NCI-H2196 treated with DMSO at 0.1 percent for 48 hours (cell line): Measurements from ENCODE around the gene DDR2.
"Not testable (repeated sequence)": the region's sequence is repeated elsewhere in the genome, so short reads cannot be mapped to it uniquely, and the experiment has no call there.

ENCODE experiments used
- DNase-seq: peaks from one replicate; lab custom pipeline; 2025; ENCODE audit not compliant: unreplicated experiment; lab: John Stamatoyannopoulos, UW

The DDR2 gene

DNA sequence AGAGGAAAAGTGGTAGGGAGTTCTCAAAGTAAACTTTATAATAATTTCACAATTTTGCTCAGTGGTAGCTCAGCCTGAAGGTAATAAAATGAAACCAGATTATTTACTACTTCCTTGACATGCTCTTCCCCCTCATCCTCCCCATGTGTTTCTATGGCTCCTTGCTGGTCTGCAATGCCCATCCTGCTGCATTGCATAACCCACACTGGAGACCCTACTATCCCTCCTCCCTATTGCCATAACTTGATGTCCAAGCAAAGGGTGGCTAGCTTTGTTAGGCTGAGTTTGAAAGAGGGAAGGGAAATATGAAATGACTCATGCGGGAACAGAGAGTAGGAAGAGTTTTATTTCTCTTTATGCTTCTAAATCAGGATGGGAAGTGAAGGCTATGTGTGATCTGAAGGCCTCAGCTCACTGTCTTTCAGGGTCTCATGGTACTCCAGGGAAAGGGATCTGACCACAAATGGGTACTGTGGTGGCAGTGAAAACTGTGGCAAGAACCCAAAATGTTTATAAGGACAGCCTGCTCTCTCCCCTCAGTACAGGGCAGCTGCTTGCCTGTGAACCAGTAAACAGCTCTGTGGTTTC, 121.8 kb downstream of the DDR2 start:
- no peak for DNase-seq

DNA sequence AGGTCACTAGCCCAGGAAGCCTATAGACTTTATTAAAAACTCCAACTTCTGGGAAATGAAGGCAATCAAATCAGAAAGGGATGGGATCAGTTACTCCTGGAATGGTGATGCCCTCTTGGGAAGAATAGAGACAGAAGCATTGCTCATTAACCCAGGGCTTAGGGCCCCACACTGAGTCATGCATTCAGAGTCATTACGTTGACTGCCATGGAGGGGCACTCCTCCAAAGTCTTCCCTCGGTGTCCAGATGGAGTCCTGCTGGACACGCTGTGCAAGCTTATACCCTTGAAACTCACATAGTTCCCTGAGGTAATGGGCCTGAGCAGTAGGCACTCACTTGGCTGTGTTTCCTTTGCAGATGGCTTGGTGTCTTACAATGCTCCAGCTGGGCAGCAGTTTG, 123.0 kb downstream of the DDR2 start:
- DNase-seq = no peak

DNA sequence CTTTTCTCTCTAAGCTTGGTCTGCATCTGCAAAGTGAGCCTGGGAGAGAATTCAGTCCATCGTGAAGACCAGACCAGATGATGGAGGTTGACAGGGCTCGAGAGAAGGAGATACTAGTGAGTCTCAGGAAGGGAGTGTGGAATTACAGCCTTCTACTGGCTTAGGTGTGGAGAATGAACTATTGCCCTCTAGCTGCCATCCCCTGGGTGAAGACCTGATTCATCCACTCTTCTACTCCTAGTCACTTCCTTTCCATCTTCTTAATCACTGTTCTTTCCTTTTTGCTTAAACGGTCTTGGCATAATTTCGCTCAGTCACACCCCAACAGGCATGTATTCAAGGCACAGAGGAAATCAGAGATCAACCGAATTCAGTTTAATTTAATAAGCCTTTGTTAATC, 124.3 kb downstream of the DDR2 start:
- DNase-seq = no peak

DNA sequence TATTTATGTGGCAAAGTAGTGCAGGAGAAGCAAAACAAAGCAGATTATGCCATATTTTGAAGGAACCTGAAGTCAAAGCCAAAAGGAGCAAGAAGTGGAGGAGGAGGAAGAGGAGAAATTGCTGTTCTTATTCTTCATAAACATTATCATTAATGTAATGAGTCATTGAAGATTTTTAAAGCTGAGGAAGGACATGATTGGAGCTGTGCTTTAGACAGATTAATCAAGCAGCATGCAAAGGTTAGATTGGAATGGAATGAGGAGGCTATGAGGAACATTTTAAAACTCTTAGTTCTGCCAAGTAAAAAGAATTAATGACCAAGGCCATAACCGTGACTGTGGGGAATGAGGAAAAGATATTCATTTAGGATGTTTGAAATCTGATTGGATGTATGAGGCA, 125.2 kb downstream of the DDR2 start:
- no peak for DNase-seq

DNA sequence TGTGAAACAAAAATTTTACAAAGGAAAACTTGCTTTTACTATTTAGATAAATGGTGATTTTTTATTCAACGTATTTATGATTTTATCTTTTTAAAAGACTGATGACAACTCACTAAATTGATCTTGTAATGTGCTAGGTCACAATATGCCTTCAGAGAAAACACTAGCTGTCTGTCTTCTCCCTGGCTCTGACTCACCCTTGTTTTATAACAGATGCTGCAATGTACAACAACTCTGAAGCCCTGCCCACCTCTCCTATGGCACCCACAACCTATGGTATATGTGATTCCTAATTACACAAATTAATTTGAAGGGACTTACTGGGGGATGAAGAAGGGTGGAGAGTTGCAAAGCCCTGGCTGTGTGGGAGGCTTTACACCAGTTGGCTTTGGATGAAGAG, 133.5 kb downstream of the DDR2 start:
- no peak for DNase-seq

DNA sequence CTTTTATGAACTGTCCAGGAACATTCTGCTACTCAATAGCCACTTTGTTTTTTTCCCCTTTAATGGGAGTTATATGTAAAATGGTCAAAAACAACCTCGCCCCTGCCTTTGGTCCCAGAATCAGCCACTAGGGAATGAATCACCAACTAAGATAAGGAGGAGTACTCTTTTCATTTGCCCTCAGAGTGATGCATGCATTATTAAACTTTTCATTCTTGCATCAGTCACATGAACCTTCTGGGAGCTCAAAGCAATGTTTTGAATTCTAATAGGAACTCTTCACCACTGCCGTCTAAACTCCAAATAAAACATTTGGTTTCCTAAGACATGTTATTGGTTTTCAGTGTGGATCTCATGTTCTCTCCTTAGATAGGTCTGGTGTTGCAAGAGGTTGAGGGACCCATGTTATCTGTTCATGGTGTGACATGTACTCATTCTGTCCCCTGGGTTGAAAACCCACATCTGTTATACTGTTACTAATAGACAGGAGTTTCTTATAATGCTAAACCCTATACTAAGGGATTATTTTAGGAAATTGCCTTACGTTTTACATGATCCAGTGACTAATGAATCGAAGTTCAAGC, 140.4 kb downstream of the DDR2 start:
- no peak for DNase-seq

DNA sequence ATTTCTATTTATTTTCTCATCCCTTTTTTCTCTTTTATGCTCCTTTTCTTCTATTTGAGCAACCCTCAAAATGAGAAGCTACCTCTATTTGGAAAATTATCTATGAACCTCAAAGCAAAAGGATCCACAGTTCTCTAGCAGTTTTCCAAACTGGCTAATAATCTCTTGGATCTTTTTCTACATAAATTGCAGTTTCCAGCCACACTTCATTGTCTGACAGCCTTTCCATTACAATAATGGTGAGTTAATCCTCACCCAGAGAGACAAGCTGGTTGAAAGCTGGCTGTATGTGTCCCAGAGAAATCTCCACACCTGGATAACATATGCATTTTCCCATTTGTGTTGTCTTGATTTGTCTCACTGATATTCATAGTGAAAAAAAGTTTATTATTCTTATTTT, 141.7 kb downstream of the DDR2 start:
- DNase-seq = no peak

DNA sequence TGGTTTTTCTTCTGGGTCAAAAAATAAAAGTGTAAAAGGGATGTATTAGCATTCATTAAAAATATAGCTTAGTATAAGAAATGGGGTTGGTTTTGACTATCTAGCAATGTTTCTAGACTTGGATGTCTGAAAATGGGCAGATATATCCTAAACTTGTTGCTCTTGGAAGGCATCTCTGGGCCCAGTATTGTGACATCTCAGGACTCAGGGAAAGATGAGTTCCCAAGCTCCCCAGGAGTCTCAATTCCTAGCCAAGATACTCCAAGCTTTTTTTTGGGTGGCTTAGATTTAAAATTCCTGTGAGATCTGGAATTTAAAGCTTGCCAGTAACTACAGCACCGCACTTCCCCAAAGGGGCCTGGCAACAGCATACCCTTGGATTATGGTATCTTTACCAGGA, 146.8 kb downstream of the DDR2 start:
- DNase-seq = no peak

DNA sequence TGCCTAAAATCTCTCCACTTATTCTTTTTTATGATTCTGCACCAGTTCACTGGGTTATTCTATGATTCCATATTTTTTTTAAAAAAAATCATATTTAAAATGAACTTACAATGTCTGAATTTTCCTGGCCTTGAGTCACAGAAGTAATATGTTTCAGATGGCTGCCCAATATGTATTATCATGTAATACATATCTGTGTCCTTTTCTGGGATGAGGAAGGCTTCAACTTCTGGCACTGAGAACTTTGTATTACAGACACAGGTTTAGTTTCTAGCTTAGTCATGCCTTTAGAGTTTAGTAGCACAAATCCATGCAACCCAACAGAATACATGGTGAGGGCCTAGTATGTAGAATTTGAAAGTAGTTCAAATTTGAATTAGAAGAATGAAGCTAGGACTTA, 150.4 kb downstream of the DDR2 start:
- DNase-seq = no peak

DNA sequence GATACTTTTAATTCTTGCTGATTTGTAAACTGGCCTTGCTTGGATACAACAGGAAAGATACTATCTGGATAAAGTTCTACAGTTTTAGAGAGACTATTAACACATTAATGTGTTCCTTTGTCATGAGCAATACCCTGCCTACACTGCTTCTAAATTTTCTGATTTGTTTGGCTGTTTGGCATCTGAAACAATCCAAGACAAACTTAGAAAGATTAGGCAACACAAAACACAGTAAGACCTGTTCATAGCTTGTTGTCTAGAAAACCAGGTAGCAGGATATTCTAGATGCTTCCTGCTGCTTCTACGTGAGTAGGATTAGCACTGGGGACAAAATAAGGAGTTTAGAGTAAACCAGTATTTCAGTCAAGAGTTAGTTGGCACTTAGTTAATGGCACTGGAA, 152.7 kb downstream of the DDR2 start:
- not testable (repeated sequence) for DNase-seq

DNA sequence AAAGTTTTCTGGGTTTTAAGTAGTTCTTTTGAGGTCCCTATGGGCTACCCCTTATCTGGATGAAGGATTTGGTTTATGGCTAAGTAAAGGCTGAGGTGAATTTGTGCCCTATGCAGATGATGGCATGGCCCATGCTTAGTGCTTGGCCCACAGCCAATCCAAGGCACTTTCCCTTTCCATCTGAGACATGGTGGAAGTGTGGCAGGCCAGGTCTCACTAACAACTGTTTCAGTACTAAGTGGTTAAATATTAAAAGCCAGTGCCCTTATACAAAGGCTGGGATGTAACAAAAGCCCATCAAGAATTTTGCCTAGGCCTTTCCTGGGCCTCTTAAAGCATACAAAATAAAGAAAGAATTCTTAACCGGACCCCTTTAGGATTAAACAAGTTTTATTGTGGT, 156.5 kb downstream of the DDR2 start:
- DNase-seq = not testable (repeated sequence)

DNA sequence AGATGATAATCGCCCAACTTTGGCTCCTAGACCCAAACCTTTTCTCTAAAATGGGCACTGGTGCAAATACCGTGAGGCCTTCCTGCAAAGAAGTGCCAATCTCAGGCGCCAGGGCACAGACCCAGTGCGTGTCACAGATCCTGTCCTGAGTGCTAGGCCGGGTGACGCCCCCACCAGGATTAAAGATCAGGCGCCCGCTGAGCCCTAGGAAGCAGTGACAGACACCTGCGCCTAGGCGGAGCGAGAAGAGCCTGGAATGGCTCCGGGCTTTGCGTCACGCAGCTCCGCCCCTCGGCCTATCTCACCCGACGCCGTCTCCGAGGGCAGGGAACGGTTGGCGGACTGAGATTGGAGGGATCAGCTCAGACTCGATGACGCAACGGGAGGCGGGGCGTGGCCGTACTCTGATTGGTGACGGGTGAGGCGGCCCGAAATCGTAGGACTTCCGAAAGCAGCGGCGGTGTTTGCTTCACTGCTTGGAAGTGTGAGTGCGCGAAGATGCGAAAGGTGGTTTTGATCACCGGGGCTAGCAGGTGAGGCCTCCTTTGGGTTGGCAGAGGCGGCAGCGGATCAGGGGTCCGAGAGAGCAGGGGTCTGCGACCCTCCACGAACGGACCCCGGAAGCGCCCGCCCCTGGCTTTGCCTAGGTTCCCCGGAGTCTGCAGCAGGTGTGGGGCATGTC, 158.2 kb downstream of the DDR2 start, which contains the start of gene HSD17B7:
TSS of gene HSD17B7 (plus strand) at position 400 of the 682 bp plus-strand sequence. CDS start at position 499, 99 bp downstream.
- peak; percentile 45 for DNase-seq

DNA sequence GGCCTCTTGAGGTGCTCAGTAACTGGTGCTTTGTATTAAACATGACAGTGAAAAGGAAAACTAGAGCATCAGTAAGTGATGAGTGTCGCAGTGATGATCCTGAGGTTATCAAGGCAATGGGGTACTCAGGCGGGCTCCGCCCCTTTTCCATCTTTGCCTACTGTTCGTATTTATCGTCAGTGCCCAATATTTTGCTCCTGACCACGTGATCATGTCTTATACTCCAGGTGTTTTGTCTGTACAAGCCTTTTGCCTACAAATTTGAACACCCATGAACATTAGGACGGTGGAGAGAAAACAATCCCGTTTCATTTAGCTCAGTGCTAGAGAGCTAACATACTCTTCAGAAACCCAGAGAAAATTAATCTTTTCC, 158.7 kb downstream of the DDR2 start:
- DNase-seq = not testable (repeated sequence)

DNA sequence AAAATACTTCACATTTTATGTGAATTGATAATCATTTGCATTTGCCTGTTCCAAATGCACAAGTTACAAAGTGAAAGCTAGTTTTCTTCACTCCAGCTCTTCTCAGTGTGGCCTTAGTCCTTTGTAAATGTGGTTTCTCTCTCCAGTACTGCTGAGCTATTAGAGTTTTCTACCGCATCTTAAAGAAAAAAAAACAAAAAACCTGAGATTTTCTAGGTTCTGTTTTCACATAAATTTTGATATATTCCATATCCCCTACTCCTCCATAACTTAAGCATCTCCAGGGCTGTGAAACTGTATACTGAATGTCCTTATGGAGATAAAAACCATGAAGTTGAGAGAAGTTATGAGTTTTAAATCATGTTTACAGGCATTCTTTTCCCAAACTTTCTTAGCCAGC, 162.0 kb downstream of the DDR2 start:
- not testable (repeated sequence) for DNase-seq

DNA sequence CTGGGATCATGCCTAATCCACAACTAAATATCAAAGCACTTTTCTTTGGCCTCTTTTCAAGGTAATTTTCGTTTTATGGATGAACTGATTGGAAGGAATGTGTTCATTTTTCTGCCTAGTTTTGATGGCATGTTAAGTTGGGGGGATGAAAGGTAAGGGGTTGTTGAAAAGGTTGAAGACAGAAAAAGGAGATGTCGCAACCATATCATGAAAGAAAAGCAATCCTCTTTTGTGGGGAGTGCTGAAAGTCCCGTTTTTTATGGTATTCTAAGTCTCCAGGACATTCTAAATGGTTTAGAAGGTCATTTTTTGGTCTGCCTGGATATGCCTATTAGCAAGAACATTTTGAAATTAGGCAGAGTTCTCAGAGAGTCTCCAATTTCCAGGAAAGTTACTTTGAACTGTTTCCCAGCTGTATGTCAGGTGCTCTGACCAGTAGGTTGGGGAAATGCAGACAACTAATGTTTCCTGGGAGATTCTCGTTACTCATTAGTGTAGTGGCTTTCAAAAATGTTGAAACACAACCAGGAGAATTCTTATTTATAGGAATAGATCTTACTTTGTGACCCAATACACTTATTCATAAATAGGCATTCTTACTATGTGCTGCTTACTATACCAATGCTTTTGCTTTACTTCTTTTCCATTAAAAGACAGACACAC, 164.5 kb downstream of the DDR2 start:
- not testable (repeated sequence) for DNase-seq

DNA sequence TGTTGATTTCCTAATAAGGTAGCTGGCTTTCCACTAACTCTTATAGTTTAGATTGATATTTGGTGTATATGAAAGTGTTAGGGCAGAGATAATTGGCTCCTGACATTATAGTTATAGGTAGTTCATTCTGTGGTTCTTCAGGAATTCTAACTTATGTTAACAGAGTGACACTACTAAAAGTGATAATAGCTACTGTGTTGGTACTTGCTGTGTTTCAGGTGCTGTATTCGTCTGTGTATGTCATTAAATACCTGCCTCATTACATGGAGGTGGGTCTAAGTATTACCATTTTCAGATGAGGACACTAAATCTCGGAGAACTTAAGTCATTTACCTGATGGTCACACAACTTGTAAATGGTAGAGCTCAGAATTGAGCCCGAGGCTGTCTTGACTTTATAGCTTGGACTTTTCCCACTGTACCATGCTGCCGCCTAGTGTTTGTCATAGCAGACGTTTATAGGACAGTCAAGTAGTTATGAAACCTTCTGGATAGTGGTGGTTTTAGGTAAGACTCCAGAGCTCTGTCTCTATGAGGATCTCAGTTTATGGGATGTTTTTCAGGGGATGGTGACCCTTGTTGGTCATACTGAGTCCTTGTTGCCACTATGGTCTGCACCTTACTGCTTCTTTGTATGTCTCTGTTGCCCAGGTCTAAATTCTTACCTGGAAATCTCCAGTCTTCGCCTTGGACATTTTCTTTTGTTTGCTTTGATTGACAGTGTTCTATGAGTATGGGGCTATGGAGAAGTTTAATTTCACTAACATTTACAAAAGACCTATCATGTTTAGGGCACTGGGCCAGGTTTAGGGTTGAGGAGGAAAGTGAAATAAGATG, 167.9 kb downstream of the DDR2 start:
- peak; percentile 33 for DNase-seq

DNA sequence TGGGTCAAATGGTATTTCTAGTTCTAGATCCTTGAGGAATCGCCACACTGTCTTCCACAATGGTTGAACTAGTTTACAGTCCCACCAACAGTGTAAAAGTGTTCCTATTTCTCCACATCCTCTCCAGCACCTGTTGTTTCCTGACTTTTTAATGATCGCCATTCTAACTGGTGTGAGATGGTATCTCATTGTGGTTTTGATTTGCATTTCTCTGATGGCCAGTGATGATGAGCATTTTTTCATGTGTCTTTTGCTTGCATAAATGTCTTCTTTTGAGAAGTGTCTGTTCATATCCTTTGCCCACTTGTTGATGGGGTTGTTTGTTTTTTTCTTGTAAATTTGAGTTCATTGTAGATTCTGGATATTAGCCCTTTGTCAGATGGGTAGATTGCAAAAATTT, 175.2 kb downstream of the DDR2 start:
- not testable (repeated sequence) for DNase-seq

DNA sequence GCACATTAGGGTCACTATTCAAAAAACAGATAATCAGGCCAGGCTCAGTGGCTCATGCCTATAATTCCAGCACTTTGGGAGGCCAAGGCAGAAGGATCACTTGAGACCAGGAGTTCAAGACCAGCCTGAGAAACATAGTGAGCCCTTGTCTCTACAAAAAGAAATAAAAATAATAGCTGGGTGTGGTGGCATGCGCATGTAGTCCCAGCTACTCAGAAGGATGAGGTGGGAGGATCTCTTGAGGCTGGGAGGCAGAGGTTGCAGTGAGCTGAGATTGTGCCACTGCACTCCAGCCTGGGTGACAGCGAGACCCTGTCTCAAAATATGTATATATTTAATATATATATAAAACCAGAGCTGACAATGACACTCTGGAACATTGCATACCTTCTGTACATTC, 180.1 kb downstream of the DDR2 start:
- DNase-seq = not testable (repeated sequence)

DNA sequence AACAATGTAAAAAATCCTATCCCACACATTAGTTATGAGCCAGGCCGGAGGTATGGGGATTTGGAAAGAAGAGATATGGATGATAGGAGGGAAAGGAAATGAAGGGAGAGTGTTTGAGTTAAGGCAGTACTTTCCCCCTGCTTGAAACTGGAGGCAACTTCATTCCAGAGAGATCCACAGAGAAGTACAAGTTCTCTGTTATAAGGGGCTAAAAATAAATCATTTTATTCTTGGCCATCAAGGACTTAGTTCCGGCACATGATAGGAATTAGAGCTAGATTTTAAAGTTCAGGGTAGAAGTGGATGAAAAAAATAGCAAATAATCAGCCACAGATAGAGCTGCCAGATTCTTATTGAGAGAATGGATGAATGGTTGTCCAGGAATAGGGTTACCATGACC, 185.9 kb downstream of the DDR2 start:
- DNase-seq = not testable (repeated sequence)

DNA sequence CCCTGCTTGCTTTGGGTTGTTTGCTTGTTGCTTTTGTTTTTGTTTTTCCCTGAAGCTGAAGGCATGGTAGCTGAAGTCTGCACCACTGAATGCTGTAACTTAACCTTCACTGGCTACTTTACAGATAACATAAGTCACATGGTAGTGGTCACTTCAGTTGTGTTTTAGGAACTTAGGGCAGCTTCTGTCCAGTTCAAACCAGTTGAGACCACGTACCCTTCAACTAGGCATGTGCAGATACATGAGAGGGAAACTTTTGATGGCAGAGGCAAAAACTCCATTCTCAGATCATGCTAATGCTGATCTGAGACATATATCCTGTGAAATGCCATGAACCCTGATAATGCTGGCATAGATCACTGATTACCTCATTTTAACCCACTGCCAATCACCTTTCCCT, 186.4 kb downstream of the DDR2 start:
- not testable (repeated sequence) for DNase-seq
